NT2/D1 (cell line): ENCODE data around the gene ANKRD6.

Source experiments
- SUZ12 ChIP-seq: IDR thresholded peaks from 2 replicates; pipeline ENCODE4 v1.6.1; 2011; ENCODE audit not compliant: insufficient read length, insufficient read depth; ENCODE audit errors: extremely low read depth
- YY1 ChIP-seq: IDR thresholded peaks from 2 replicates; pipeline ENCODE4 v1.6.1; 2011; ENCODE audit not compliant: insufficient read length, insufficient read depth

DNA sequence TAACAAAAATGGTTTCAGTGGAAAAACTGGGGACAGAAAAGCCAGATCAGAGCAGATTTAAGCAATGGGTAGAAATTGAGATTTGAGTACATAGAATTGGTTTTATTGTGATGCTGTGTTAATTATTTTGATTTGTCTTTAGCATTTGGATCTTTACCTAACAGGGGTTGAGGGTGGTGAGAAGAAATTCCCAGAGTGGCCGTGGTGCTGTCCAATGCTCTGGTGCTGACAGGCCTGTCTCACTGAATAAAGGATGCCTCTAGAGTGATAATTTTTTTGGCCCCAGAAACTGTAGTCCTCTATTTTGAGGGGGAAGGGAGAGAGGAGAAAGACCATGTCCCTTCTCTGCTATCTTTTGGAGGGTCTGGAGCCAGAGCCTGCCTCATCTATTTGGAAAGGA lies 126.5 kb downstream of the ANKRD6 start:
- TF ChIP-seq YY1 (no peak), SUZ12 (no peak)
